ENCODE results near the gene CFAP97D2.
"Not testable (repeated sequence)": the region's sequence is repeated elsewhere in the genome, so short reads cannot be mapped to it uniquely, and the experiment has no call there.

Gene CFAP97D2

DNA sequence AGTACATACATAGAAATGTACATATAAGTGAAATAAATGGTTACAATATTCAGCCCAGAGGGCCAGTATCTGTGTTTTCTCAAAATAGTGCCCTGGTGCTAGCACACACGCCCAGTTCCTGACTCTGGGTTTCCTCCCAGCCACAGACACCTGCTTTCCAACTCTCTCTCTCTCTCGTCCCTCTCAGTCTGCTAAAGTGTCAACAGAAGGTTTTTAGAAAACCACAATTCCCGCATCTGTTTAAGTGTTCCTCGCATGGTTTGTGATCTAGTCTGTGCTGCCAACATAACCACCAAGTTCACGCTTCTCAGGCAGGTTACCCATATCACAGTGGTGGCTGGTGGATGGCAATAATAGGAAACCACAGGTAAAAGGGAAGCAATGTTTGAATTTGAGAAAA is 84.5 kb downstream of the CFAP97D2 start:
- DNase-seq (ENCODE audit: low read depth): no peak
- no peak for TF ChIP-seq CTCF (IDR thresholded peaks at IDR 0.05; ENCODE audit: control insufficient read depth, insufficient read depth, low read depth, low read length, missing control alignments)
- H3K4me3 ChIP-seq (ENCODE audit: control insufficient read depth, low read depth, low read length): no peak overlapping the region

DNA sequence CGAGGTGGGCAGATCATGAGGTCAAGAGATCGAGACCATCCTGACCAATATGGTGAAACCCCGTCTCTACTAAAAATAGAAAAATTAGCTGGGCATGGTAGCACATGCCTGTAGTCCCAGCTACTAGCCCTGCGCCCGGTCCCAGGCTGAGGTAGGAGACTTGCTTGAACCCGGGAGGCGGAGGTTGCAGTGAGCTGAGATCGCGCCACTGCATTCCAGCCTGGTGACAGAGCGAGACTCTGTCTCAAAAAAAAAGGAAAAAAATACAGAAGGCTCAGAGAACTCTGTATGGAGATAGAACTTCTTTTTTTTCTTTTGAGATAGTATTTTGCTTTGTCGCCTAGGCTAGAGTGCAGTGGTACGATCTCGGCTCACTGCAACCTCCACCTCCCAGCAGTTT is 85.3 kb downstream of the CFAP97D2 start:
- not testable (repeated sequence) for DNase-seq (ENCODE audit: low read depth); H3K4me3 ChIP-seq (ENCODE audit: control insufficient read depth, low read depth, low read length)

GRCh38 chr13:114264886-114265611 is 86.0 kb downstream of the CFAP97D2 start:
- H3K4me3 ChIP-seq (ENCODE audit: control insufficient read depth, low read depth, low read length): no peak overlapping the region
- peak; percentile 44 for DNase-seq (ENCODE audit: low read depth)
- no peak for TF ChIP-seq CTCF (IDR thresholded peaks at IDR 0.05; ENCODE audit: control insufficient read depth, insufficient read depth, low read depth, low read length, missing control alignments)

DNA sequence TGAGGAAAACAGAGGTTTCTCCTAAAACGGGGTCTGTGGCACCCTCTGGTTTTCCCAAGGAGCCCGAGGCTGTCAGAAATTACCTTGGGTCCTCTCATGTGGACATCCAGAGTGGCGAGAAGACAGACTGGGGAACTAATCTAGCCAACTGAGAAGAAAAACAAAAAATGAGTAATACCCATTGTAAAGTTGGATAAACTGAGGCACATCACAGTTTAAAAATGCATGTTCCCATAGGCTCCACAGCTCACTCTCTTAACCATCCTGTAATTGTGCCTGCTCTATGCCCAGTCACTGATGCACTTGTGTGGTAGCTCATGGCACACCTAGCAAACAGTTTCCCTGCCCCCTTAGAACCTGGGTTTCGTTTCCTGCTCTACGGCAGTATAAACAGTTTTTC is 87.2 kb downstream of the CFAP97D2 start:
- no peak for TF ChIP-seq CTCF (IDR thresholded peaks at IDR 0.05; ENCODE audit: control insufficient read depth, insufficient read depth, low read depth, low read length, missing control alignments)

DNA sequence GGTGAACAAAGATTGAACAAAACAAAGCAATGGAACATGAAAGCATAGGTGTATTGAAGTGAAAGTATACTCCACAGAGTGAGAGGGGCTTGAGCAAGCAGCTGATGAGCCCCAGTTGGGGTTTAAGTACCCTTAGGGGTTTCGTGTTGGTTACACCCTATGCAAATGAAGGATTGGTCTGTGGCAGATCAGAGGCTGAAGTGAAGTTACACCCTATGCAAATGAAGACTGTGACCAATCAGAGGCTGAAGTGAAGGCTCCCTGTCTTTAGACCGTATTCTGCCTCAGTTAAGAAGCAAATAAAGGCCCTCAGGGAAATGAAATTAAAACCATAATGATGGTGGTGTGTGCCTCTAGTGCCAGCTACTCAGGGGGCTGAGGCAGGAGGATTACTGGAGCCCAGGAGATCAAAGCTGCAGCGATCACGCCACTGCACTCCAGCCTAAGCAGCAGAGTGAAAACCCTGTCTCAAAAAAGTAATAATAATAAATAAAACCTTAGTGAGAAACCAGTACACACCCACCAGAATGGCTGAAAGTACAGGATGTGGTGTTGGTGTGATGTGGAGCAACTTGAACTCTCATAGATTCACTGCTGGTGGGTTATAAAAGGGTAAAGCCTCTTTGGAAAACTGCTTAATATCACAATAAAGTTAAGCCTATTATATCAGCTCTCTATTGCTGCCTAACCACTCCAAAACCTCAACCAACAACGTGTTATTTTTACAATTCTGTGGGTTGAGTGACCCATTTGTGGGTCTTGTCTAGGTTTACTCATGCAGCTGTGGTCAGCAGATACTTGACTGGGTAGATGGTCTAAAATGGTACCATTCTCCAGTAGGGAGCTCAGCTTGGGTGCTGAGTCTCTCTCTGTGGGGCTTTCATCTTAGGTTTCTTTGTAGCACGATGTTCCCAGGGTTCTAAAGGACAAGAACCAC is 89.6 kb downstream of the CFAP97D2 start:
- no peak overlapping the region for H3K4me3 ChIP-seq (ENCODE audit: control insufficient read depth, low read depth, low read length)
- no peak for DNase-seq (ENCODE audit: low read depth)
- TF ChIP-seq CTCF (IDR thresholded peaks at IDR 0.05; ENCODE audit: control insufficient read depth, insufficient read depth, low read depth, low read length, missing control alignments): no peak

More for the DNA sequence above, 87.2 kb downstream of the CFAP97D2 start:
- no peak overlapping the region for H3K4me3 ChIP-seq (ENCODE audit: control insufficient read depth, low read depth, low read length)
- no peak for DNase-seq (ENCODE audit: low read depth)

- DNase-seq (ENCODE audit: low read depth): no peak
- H3K4me3 ChIP-seq (ENCODE audit: control insufficient read depth, low read depth, low read length): no peak overlapping the region
- no peak for TF ChIP-seq CTCF (IDR thresholded peaks at IDR 0.05; ENCODE audit: control insufficient read depth, insufficient read depth, low read depth, low read length, missing control alignments)
These were observed 90.3 kb downstream of the CFAP97D2 start for GRCh38 chr13:114269281-114269770.
